ENCODE results near the gene NTRK3. TPM values are rescaled to one million over a fixed set of nuclear protein-coding genes. Genes with fewer than 3 reads are reported as not detected.

Gene NTRK3
- total and polyA plus RNA-seq, 2 of the 13 experiments (the other 11 are each of a cell fraction or from before 2014, with no cell fraction given) = not detected

- BruUV-seq (replicated peaks) = no TSS peak
- TF ChIP-seq ZFP36 (IDR thresholded peaks at IDR 0.05; ENCODE audit: borderline replicate concordance, low read depth, low read length, partially characterized antibody) (no peak), EED (CRISPR knock-in tag; IDR thresholded peaks at IDR 0.05) (no peak), PHF8 (CRISPR knock-in tag; IDR thresholded peaks at IDR 0.05) (no peak), MED8 (CRISPR knock-in tag; IDR thresholded peaks at IDR 0.05; ENCODE audit: insufficient replicate concordance) (no peak), ZNF33A (CRISPR knock-in tag; IDR thresholded peaks at IDR 0.05; ENCODE audit: borderline replicate concordance) (no peak), PRDM15 (CRISPR knock-in tag; IDR thresholded peaks at IDR 0.05) (no peak), ZNF484 (CRISPR knock-in tag; IDR thresholded peaks at IDR 0.05; ENCODE audit: borderline replicate concordance, low read depth) (no peak), ZNF251 (CRISPR knock-in tag; IDR thresholded peaks at IDR 0.05) (no peak), POLR2AphosphoS5 (IDR thresholded peaks at IDR 0.05; ENCODE audit: low read depth, low read length) (no peak), HNF1B (CRISPR knock-in tag; IDR thresholded peaks at IDR 0.05) (no peak), ZHX2 (IDR thresholded peaks at IDR 0.05; ENCODE audit: low read depth) (no peak), ZHX2 (CRISPR knock-in tag; IDR thresholded peaks at IDR 0.05; ENCODE audit: borderline replicate concordance) (no peak), ZNF501 (CRISPR knock-in tag; IDR thresholded peaks at IDR 0.05) (no peak)
Measured at GRCh38 chr15:88234711-88235110, 21.8 kb downstream of the NTRK3 start.

More at GRCh38 chr15:88234711-88235110, 21.8 kb downstream of the NTRK3 start:
- no peak overlapping the region for H3K27ac ChIP-seq (ENCODE audit: extremely low read length, insufficient read depth, low read length)
- ChIA-PET POLR2A (no interaction called here), CTCF (ENCODE audit: low intra/inter-chr PET ratio, low total read pairs) (no interaction called here)
- H2AFZ ChIP-seq (ENCODE audit: low read length) = no peak overlapping the region
- WGBS (ENCODE audit: low lambda C conversion rate) = 3% methylated on average over 8 of the region's 8 CpGs
- in situ Hi-C loops (cut with HindIII; ENCODE audit: extremely low pct_ligation_motif_present, low pct_unique_long_range_greater_than_20kb) (no loop called here), intact Hi-C loops (cut with micrococcal nuclease; ENCODE audit: unreplicated experiment) (no loop called here)
- FAIRE-seq (no peak), ATAC-seq (no peak), DNase-seq (ENCODE audit: low spot score) (no peak)
- peaks cover 0 to 4% of the 10 kb centered on the region in 2 experiments; a peak in 2 of 5 replicates for H3K27me3 ChIP-seq (ENCODE audit: control insufficient read depth in 1 of 2, insufficient read depth in 2 of 2, low read length in 2 of 2)
- H3K4me1 ChIP-seq (ENCODE audit: insufficient read depth, low read length) = no peaks in the 10 kb centered on the region
- no peak overlapping the region for H3K9ac ChIP-seq (ENCODE audit: insufficient read depth, low read depth, low read length)
- no peaks in the 10 kb centered on the region for H3K9me3 ChIP-seq (ENCODE audit: low read length)
- H4K20me1 ChIP-seq (ENCODE audit: insufficient read depth, low read length) = no peaks in the 10 kb centered on the region
- no peaks in the 10 kb centered on the region for H3K36me3 ChIP-seq (replicated peaks in 1 of 2; ENCODE audit: control insufficient read depth in 1 of 2, insufficient read depth in 2 of 2, low read length in 2 of 2)
- no peaks in the 10 kb centered on the region for H3K79me2 ChIP-seq (ENCODE audit: insufficient read depth, low read length)
- H3K4me2 ChIP-seq (ENCODE audit: low read depth, low read length) = no peak overlapping the region
- no peak overlapping the region for H3K4me3 ChIP-seq (replicated peaks in 1 of 3; ENCODE audit: insufficient read depth in 1 of 3, low read depth in 2 of 3, low read length in 3 of 3)
